SK-MEL-5 (cell line): Measurements from ENCODE around the gene TOR1A. TPM values are rescaled to one million over a fixed set of nuclear protein-coding genes. Genes with fewer than 3 reads are reported as not detected.
"Not testable (repeated sequence)": the region's sequence is repeated elsewhere in the genome, so short reads cannot be mapped to it uniquely, and the experiment has no call there.

Experiments used
- DNase-seq: peaks from one replicate; pipeline ENCODE4 v3.0.0-alpha.2; 2016; ENCODE audit warnings: low read depth, low spot score
- in situ Hi-C: cut with HindIII; loops from 2 replicates; pipeline ENCODE4 v1.10.0; 2016; ENCODE audit warnings: low sequenced_read_pairs, high pct_unique_total_duplicates, low pct_unique_long_range_greater_than_20kb
- total RNA-seq: library from RNA; depleted of rRNA; stranded (reverse); fragments of >200 nt; shearing (Covaris generic); gene quantifications from 2 replicates; pipeline ENCODE4 v1.2.3, GENCODE V29; 2014

TOR1A gene
- total RNA-seq, 1 experiment from 2014 or later, result 23.7 TPM

- in situ Hi-C loops, result no loop called here
Measured at GRCh38 chr9:129803676-129804060, 20.3 kb downstream of the TOR1A start.

DNA sequence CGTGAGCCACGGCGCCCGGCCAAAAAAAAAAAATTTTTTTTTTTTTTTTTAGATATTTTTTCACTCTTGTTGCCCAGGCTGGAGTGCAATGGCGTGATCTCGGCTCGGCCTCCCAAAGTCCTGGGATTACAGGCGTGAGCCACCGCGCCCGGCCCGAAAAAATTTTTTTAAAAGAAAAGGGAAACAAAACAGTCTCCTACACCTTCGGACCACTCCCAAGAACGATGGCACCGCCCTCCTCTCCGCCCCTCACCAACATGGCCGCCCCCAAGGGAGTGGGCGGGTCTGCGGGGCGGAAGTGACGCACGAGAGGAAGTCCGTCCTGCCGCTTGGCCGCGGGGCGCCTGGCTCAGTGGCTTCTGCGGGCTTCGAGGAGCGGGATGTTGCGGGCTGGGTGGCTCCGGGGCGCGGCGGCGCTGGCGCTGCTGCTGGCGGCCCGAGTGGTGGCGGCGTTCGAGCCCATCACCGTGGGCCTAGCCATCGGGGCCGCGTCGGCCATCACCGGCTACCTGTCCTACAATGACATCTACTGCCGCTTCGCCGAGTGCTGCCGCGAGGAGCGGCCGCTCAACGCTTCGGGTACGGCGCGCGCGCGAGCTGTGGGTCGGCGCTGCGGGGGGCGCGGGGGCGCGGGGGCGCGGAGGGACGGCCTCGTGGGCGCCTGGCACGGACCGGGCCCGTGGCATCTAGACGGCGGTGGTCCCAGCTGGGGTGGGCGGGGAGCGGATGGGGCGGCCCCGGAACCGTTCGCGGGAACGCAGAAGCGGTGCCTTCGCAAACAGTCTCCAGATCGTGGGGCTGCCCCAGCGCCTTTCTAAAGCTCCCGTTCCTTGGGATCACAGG lies 20.9 kb downstream of the TOR1A start, which contains the start of gene TOR1B:
TOR1B (plus strand) TSS at position 352 of the 843 bp plus-strand sequence; CDS start at position 381, 29 bp downstream.
- DNase-seq, result peak; percentile 95
- in situ Hi-C loops, result no loop called here

More at GRCh38 chr9:129803676-129804060, 20.3 kb downstream of the TOR1A start:
- no peak for DNase-seq

DNA sequence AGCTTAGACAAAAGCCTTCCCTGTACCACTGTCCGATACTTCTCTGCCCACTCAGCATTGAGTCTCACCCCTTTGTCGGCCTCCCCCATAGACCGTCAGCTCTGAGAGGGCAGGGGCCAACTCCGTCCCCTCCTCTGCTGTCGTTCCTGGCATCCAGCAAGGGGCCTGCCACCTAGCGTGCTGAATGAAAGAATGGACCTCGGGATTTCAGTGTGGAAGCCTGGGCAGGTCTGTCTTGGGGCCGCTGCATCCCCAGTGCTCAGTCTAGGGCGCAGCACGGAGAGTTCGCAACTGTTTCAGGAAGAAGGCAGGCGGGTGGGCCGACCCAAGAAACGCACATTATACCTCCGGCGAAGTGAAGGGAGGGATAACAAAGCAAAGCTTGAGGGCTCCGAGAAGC lies 22.4 kb downstream of the TOR1A start:
- DNase-seq, result no peak
- in situ Hi-C loops, result no loop called here

DNA sequence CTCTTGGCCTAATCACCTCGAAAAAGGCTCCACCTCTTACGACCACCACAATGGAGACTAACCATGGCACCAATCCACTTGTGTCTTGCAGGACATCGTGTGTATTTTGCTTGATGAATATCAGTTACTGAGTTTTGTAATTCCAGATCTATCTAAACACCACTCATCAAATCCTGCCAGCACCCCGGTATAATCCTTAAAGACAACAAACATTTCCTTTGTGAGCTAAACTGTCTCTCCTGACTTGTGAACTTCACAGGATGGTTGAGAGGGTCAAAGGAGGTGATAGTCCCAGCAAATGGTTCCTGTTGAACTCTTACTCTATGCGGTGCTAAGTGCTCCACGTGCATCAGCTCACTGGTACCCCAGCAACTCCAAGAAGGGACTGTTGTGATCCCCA lies 25.0 kb downstream of the TOR1A start:
- in situ Hi-C loops, result no loop called here
- DNase-seq, result no peak

GRCh38 chr9:129796029-129796428 lies 27.9 kb downstream of the TOR1A start:
- in situ Hi-C loops, DNase-seq: not testable (repeated sequence)

- DNase-seq, result no peak
- in situ Hi-C loops, result no loop called here
Measured at GRCh38 chr9:129794549-129794948, 29.4 kb downstream of the TOR1A start.

- in situ Hi-C loops, result no loop called here
- DNase-seq, result no peak
Measured at GRCh38 chr9:129786481-129786880, 37.5 kb downstream of the TOR1A start.

DNA sequence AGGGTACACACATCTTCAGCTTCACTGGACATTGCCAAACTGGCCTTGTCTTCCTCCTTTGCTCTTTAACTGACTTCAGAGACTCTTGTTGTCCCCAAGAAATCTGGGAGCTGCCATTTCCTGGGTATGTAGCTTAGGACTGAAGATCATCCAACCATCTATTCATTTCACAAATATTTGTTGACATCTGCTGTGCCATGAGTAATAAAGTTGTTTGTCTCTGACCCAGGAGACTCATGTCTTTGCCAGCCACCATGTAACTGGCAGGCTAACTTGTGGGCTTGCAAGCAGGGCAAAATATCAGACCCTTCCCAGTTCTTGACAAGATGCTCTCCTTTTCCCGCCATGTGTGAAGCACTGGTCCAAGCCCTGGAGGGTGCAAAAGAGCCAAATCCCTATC lies 38.1 kb downstream of the TOR1A start:
- no peak for DNase-seq
- in situ Hi-C loops, result no loop called here

DNA sequence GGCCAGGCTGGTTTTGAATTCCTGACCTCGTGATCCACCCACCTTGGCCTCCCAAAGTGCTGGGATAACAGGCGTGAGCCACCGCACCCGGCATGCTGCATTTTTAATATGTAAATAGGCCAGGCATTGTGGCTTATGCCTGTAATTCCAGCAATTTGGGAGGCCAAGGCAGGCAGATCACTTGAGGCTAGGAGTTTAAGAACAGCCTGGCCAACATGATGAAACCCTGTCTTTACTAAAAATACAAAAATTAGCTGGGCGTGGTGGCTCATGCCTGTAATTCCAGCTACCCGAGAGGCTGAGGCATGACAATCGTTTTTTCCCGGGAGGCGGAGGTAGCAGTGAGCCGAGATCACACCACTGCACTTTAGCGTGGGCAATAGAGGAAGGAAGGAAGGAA lies 39.0 kb downstream of the TOR1A start:
- DNase-seq, in situ Hi-C loops: not testable (repeated sequence)

- peak; percentile 84 for DNase-seq
- in situ Hi-C loops, result no loop called here
Measured at GRCh38 chr9:129783516-129784361, 40.2 kb downstream of the TOR1A start.

DNA sequence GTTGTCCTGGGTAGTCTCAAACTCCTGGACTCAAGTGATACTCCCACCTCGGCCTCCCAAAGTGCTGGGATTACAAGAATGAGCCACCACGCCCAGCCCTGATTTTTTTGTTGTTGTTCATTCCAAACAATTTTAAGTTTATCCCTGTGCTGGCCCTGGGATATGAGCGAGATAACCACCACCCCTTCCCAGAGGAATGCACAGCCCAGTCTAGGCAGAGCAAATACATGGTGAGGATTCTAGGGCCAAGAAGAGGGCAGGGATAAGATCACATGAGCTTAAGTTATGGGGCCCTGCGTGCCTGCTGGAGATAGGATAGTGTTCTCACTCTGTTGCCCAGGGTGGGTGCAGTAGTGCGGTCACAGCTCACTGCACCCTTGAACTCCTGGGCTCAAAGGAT lies 42.0 kb downstream of the TOR1A start:
- in situ Hi-C loops, result no loop called here
- no peak for DNase-seq

DNA sequence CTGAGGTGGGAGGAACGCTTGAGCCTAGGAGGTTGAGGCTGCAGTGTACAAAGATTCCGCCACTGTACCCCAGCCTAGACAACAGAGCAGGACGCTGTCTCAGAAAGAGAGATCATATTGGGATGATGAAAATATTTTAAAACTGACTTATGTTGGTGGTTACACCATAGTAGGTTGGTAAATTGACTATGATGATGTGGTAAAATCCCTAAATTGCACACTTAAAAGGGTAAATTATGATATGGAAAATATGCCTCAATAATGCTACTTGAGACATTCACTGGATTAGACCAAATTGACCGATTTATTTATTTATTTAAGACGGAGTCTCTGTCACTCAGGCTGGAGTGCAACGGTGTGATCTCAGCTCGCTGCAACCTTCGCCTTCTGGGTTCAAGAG lies 42.8 kb downstream of the TOR1A start:
- DNase-seq, result no peak
- in situ Hi-C loops, result no loop called here

- DNase-seq, result no peak
- in situ Hi-C loops, result no loop called here
Measured at GRCh38 chr9:129779560-129780190, 44.3 kb downstream of the TOR1A start.

DNA sequence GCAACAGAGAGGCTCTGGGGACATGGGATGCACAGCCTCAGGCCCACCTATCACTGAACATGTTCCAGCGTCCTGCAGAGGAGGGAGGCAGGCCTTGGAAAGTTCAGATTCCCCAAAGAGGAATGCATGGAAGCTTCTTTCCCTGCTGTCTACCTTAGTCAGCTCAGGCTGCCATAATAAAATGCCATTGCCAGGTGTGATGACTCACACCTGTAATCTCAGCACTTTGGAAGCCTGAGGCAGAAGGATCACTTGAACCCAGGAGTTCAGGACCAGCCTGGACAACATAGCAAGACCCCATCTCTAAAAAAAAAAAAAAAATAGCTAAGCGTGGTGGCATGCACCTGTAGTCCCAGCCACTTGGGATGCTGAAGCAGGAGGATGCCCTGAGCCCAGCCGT lies 45.5 kb downstream of the TOR1A start:
- no peak for DNase-seq
- in situ Hi-C loops, result no loop called here

GRCh38 chr9:129777769-129778130 lies 46.2 kb downstream of the TOR1A start:
- in situ Hi-C loops, result no loop called here
- DNase-seq, result no peak

- DNase-seq, result peak; percentile 95
- in situ Hi-C loops, result no loop called here
Measured at GRCh38 chr9:129776938-129777768, 46.8 kb downstream of the TOR1A start.

GRCh38 chr9:129776566-129776937 lies 47.4 kb downstream of the TOR1A start:
- in situ Hi-C loops, result no loop called here
- no peak for DNase-seq
